HG03469 (cell line): ENCODE data around the gene TDRD10.
"Not testable (repeated sequence)": the region's sequence is repeated elsewhere in the genome, so short reads cannot be mapped to it uniquely, and the experiment has no call there.

Experiments
- ATAC-seq: cut with Tn5 transposase; IDR thresholded peaks from one replicate; pipeline ENCODE4 v1.9.1; 2021; ENCODE audit warnings: mild to moderate bottlenecking, moderate library complexity, moderate number of reproducible peaks; ENCODE audit not compliant: unreplicated experiment

Gene TDRD10

GRCh38 chr1:154478639-154479038 lies 23.4 kb upstream of the TDRD10 start:
- no peak for ATAC-seq

GRCh38 chr1:154479764-154480421 lies 22.1 kb upstream of the TDRD10 start:
- no peak for ATAC-seq

GRCh38 chr1:154481053-154481452 lies 21.0 kb upstream of the TDRD10 start:
- ATAC-seq: no peak

- no peak for ATAC-seq
Observed at GRCh38 chr1:154483941-154484803, 17.8 kb upstream of the TDRD10 start.

- no peak for ATAC-seq
Observed at GRCh38 chr1:154485106-154485505, 16.9 kb upstream of the TDRD10 start.

GRCh38 chr1:154485910-154486496 lies 16.0 kb upstream of the TDRD10 start:
- ATAC-seq: no peak

- ATAC-seq: not testable (repeated sequence)
Observed at GRCh38 chr1:154486756-154487155, 15.3 kb upstream of the TDRD10 start.

GRCh38 chr1:154488922-154489321 lies 13.1 kb upstream of the TDRD10 start:
- no peak for ATAC-seq

GRCh38 chr1:154489695-154490274 lies 12.2 kb upstream of the TDRD10 start:
- no peak for ATAC-seq

GRCh38 chr1:154490317-154490716 lies 11.7 kb upstream of the TDRD10 start:
- no peak for ATAC-seq

GRCh38 chr1:154492115-154492514 lies 9.9 kb upstream of the TDRD10 start:
- no peak for ATAC-seq

- ATAC-seq: no peak
Observed at GRCh38 chr1:154493276-154493675, 8.7 kb upstream of the TDRD10 start.

- no peak for ATAC-seq
Observed at GRCh38 chr1:154495496-154496273, 6.3 kb upstream of the TDRD10 start.

GRCh38 chr1:154496383-154496782 lies 5.6 kb upstream of the TDRD10 start:
- no peak for ATAC-seq

- ATAC-seq: no peak
Observed at GRCh38 chr1:154497026-154497806, 4.8 kb upstream of the TDRD10 start.

- no peak for ATAC-seq
Observed at GRCh38 chr1:154499446-154499845, 2.6 kb upstream of the TDRD10 start.

GRCh38 chr1:154500533-154500932 lies 1.5 kb upstream of the TDRD10 start:
- no peak for ATAC-seq

GRCh38 chr1:154501423-154502065 lies 475 bp upstream of the TDRD10 start:
- ATAC-seq: no peak

GRCh38 chr1:154502744-154503115 lies 711 bp downstream of the TDRD10 start:
- ATAC-seq: no peak

GRCh38 chr1:154503898-154504297 lies 1.9 kb downstream of the TDRD10 start:
- no peak for ATAC-seq
